ENCODE measurements around the gene UST.
"Not testable (repeated sequence)": the region's sequence is repeated elsewhere in the genome, so short reads cannot be mapped to it uniquely, and the experiment has no call there.

Gene UST

DNA sequence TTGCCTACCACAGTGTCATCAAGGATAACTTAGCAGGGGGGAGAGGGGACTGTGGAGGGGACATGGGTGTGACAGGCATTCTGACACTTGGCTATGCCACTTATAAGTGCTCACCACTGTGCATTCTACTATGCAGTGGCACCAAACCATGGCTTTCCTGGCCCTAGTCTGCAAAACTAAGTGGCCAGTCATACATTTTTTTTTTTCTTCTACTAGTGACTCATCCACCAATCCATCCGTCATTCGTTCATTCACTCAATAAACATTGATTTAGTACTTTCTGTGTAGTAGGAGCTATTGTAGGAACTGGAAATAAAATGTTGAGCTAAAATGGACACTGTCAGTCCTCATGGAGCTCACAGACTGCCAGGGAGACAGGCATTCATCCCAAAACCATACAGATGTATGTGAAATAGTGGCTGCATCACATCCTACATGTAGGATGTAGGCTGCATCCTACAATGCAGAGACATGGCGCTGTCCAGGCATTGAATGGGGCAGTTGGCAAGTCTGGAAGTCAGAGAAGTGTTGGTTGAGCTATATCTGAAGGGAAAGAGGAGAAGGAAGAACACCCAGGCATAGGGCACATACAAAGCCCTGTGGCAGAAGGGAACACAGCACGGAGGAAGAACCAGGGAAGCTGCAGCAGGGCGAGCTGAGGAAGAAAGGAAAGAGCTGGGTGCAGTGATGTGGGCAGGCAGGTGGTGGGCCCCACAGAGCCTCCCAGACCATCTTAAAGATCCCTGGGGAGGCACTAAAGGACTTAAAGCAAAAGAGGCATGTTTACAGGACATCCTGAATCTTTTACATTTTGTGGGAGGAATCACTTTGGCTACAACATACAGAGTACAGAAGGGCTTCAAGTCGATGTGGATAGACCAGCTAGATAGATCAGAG is 224.4 kb downstream of the UST start:
- FAIRE-seq (no peak), DNase-seq (ENCODE audit: low spot score) (no peak)

DNA sequence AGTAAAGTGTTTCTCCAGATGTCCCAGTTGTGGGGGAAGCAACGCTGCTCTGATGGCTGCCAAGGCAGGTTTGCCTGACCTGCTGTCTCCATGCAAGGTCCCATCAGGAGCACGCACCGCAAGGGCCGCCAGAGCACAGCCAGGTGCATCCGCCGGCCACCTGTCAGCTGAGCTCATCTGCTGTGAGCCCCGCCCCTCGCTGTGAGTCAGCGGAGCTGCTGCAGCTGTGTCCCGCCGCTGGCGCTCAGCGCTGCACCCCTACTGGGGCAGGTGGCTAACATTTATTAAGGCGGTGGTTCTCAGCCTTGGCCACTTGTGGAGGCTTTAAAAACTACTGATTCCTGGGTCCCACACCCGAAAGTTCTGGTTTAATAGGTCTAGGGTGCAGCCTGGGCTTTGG is 225.7 kb downstream of the UST start:
- FAIRE-seq (no peak), DNase-seq (ENCODE audit: low spot score) (peak; percentile 51)

DNA sequence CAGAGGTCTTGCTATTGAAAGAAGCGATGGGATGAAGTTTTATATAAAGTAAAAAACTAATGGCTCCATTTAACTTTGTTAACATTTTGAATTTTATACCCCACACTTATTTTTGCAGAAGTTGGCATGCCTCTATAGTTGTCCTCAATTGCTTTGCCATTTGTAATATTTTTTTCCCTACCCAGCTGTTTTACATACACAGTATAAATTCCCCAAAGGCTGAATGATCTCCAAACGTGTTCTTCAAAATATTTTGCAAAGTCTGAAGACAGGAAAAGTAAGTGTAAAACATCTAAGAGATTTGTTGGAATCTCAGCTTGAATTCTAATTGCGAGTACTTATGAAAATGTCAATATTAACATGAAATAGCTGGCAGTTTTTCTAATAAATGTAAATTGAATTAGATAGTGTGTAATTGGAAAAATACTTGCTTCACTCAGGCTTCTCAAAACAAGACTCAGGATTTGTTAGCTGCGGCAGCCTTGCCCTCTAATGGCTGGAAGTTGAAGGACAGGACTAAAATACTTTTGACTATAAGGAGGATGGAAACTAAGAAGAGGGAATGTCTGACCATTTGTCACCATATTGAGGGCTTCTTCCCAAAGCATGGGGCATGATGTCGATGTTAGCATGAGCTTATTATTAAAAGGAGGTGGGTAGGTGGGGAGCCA is 226.8 kb downstream of the UST start:
- peak; percentile 27 for DNase-seq (ENCODE audit: low spot score)

DNA sequence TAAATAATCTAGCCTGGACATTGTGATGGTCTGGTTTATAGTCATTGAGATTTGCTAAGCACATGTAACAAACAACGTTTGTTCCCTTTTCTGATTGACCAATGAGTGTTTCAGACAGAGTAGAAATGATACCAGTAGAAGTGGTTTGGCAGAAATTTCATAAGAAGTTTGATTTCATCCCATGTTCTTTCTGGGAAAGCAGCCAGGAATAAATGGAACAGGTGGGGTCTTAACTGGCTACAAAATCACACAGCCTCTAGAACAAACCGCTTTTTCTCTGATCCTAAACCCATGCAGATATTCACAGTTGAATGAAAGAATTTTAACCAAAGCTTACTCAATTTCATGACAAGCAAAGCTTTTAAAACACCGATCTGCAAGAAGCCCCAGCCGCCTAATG is 227.5 kb downstream of the UST start:
- FAIRE-seq (no peak), DNase-seq (ENCODE audit: low spot score) (no peak)

More for the DNA sequence above, 226.8 kb downstream of the UST start:
- no peak for FAIRE-seq

DNA sequence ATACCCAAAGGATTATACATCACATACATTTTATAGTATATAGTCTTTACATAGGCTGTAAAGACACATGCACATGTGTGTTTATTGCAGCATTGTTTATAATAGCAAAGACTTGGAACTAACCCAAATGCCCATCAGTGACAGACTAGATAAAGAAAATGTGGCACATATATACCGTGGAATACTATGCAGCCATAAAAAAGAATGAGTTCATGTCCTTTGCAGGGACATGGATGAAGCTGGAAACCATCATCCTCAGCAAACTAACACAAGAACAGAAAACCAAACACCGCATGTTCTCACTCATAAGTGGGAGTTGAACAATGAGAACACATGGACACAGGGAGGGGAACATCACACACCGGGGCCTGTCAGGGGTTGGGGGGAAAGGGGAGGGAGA is 231.5 kb downstream of the UST start:
- FAIRE-seq, result not testable (repeated sequence)

DNA sequence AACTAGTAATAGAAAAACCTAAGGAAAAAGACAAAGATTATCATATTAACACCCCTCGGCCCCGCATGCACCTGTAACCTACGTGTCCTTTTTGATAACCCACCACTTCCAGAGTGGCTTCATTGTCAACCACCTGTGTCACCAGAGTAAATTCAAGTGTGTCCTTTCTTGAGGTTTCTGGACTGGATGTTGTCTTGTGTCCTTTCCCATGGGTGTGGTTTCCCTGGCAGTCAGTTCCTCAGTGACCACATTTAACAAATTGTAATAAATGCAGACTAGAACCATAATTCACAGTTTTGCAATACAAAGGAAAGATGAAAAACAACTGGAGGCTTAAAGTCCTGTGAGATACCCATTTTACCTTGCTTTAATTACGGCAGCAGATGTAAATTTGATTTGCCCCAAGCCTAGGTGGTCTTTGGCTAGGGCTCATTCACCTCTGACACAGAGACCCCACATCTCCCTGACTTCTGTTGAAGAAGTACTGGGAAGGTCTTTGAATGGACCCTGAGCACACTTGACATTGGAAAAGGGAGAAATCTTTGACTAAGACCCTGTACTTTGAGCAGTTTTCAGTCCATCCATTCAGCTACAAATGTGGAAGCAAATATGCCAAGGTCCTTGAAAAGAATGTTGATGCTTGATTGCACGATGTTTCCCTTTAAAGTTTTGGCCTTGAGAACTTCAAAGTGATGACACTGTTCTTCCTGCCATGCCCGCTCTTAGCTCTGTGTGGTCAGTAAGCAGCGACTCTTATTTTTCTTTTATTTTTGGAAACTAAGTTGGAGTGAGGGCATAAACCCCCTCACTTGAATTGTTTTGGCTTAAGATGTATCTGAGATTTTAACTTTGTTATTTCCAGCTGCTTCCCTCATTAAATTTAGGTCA is 232.4 kb downstream of the UST start:
- DNase-seq (ENCODE audit: low spot score), result no peak
- no peak for FAIRE-seq

More for the DNA sequence above, 231.5 kb downstream of the UST start:
- not testable (repeated sequence) for DNase-seq (ENCODE audit: low spot score)

DNA sequence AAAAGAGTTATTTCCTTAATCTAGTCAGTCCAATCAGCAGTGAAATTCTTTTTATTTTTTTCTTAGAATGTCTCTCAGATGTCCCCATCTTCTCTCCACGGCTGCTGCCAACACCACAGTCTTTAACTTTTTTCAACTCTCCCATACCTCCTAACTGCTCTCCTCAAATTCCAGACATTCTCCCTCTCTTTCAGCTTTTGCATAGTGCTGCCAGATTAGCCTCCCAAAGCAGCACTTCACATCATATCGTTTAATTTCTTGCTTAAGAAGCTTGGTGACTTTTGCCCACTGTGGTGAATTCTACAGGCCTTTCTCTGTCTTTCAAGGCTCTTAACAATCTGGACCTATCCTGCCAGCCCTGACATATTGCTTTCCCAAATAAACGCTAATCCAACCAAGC is 233.4 kb downstream of the UST start:
- FAIRE-seq, result no peak
- no peak for DNase-seq (ENCODE audit: low spot score)

DNA sequence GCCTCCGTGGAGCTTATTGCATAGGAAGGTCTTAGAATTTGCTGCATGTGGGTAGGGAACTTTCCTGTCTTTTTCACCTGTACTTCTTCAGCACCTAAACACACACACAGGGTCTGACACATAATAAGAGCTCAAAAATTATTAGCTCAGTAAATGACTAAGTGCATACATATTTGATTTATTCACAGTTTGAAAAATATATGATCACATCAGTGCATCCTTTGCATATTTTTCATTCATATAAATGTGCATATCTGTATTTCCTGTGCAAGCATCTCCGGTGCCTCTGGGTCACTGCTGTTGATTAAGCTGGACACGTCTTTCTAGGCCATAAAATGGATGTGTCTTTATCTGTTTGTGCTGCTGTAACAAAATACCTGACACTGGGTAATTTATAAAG is 234.7 kb downstream of the UST start:
- FAIRE-seq (no peak), DNase-seq (ENCODE audit: low spot score) (no peak)

DNA sequence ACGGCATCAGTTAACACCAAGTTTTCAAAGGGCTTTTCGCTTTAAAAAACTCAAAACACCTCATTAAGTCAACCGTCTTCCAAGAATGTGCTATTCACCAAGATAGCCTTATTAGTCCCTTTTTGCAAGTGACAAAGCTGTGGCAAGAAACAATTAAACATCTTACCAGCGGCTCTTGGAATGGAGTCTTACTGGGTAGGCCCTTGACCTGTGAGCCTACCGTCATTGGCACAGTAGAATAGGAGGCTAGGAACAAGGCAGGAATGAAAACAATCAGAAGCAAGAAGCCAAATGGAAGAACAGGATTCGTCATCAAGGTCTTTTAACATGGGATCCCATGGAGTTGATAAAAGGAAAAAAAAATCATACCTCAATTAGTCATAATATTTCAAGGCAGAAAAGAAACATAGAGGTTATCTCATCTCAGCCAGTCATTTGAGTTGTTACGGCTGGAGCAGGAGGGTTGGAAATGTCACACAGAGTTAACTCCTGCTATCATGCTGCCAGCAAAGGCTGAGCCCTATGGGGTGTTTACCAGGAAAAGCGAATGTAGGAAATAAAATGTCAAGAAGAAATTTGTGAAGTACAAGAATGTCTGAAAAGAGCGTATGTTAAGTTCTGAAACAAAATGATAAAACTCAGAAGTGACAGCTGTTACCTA is 236.4 kb downstream of the UST start:
- DNase-seq (ENCODE audit: low spot score) (no peak), FAIRE-seq (no peak)

DNA sequence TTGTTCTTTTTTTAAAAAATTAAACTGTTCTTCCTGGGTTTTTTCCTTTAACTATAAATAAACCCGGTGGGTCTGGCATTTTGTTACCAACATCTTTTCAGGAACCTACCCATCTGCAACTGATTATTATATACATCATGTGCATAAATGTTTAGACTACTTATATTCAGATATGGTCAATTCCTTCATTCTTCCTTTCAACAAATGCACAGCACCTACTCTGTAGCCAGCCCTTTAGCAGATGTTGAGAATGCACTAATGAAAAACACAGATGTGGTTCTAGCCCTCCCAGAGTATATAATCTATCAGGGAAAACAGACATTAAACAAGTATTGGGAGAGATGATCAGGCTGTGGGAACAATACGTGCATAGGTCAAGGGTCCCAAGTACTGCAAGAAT is 237.1 kb downstream of the UST start:
- DNase-seq (ENCODE audit: low spot score) (no peak), FAIRE-seq (no peak)

DNA sequence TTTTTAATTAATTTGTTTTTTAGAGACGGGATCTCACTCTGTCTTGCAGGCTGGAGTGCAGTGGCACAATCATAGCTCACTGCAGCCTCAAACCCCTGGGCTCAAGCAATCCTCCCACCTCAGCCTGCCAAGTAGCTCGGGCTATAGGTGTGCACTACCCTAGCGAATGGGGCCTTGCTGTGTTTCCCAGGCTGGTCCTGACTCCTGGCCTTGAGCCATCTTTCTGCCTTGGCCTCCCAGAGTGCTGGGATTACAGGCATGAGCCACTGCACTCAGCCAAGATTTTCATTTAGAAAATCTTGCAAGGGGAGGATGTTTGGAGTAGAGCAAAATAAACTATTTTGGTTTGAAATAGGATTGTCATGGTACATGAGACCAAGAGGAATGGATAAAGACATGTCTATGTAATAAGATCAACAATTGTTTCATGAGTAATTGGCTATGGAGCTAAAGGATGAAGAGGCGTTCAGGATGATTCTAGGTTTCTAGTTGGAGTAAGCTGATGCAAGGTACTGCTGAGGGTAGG is 237.8 kb downstream of the UST start:
- FAIRE-seq, result no peak

DNA sequence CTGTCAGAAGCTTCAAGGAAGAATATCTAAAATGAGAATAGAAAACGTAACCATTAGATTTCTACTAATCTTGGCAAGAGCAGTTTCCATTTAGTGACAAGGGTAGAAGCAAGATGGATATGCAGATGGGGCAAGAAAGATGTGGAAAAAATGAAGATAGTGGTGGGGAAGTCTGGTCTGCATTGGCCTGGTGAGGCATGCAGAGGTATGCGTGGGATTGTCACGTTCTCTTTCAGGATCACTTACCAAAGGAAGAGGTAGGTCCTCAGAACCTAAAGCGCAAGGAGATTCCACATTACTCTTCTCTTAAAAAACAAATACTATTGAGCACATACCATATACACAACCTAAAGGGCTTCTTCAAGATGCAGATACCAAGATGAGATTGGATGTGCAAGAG is 238.7 kb downstream of the UST start:
- no peak for FAIRE-seq
- DNase-seq (ENCODE audit: low spot score), result no peak

More for the DNA sequence above, 237.8 kb downstream of the UST start:
- DNase-seq (ENCODE audit: low spot score), result no peak

DNA sequence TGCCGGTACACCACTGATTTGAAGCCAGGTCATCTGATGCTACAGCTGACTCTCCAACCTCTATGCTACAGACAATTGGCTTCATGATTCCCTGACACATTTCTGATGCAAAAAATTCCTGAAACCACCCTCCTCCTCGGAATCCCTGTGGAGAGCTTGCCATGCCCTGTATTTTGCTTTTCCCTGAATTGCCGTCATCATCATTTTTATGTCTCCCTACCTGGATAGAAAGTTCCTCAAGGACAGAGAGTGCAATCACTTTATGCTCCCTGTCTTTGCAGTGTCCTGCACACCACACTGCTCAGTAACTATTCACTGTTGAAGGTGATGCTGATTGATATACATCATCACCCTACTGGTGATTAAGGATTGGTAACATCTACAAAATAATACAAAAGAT is 239.8 kb downstream of the UST start:
- DNase-seq (ENCODE audit: low spot score) (no peak), FAIRE-seq (no peak)

DNA sequence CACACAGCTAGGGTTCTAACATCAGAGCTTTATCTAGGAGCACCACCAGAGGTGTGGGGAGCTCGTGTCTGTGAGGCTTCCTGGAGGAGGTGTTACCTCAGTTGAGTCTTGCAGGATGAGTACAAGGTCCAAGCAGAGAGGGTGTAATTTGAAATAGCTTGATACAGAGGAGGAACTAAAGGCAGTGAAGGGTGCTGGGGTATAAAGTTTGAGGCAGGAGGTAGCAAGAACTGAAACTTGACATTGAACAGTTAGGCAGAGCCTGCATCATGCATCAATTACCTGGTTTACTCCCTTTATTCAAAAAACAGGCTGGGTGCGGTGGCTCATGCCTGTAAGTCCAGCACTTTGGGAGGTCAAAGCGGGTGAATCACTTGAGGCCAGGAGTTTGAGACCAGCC is 241.2 kb downstream of the UST start:
- no peak for FAIRE-seq
- DNase-seq (ENCODE audit: low spot score), result no peak

DNA sequence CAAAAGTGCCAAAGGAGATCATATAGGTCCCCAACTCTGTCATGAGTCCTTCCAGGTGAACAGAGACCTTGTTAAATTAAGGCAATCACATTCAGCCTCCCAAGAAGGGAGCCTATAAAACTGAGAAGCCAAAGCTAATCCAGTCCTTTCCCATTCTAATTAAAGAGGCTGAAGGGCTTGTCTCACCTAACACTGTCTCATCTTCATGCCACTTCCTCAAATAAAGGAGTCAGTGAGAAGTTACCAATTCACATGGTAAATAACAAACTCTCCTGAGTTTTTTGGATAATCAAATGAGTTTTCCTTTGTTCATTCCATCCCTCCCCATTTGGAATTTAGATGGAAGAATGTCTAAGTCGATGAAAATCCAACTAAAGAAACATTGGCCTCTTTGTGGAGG is 242.8 kb downstream of the UST start:
- DNase-seq (ENCODE audit: low spot score), result no peak
- no peak for FAIRE-seq

DNA sequence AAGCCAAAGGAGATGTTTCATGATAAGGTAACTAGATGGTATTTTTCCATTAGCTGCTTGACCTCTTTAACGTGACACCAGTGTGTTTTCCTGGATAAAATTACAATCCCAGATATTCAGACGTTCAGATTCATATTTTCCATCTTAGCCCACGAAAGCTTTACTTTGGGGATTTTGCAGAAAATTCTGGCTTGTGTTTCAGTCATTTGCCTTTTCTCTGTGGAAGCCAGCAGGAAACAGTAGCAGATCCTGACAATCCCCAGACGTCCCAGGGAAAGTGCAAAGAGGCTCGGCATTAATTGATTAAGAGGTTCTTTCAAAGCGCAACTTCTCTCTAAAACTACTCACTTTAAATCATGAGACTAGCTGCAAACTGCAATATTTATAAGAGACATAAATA is 243.6 kb downstream of the UST start:
- FAIRE-seq (no peak), DNase-seq (ENCODE audit: low spot score) (no peak)

DNA sequence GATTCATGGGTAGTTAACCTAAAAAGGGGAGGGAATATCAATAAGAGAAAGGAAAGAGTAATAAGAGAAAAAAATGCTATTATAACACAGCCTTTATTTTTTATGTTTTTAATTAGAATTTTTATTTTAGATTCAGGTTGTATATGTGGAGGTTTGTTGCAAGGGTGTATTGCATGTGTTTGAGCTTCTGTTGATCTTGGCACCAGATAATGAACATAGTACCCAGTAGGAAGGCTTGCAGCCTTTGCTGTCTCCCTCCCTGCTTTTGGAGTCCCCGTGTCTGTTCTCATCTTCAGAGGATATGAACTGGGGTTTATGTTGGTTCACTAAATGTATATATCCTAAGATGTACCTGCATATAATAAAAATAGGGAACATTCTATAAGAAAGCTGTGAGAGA is 250.0 kb downstream of the UST start:
- no peak for FAIRE-seq
- DNase-seq (ENCODE audit: low spot score), result no peak

DNA sequence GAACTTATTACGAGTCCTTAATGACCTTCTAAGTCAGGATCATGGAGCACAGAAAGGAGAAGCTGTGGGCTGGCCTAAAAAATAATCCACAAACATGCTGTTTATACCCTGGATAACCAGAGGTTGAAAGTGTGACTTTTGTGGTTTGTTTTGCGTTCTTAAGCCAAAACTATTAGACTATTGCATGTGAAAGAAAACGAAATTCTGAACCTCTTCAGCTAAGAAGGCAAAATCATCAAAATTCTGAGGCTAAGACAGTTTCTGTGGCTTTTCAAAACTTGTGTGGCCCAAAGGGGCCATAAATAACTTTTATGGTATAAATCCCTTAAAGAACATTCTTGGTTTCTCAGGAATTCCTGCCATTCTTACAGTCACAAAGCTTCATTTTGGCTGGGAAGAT is 251.0 kb downstream of the UST start:
- no peak for FAIRE-seq
- peak; percentile 17 for DNase-seq (ENCODE audit: low spot score)

DNA sequence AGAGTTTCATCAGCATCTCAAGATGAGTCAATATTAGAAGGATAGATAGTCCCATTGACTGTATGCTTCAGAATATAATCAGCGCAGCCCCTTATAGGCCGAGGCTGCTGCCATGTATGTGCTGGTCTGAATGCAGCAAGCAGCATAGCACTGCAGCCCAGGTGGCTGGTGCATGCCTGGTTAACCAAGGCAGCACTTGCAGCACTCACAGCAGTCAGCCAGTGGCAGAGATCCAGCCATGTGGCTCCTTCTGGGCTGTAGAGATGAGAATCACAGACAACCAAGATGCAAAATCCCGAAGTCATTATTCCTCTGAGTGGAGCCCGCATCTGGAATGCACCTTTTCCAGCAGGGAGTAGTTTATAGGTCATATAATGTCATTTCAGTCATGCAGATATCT is 251.9 kb downstream of the UST start:
- no peak for FAIRE-seq
- DNase-seq (ENCODE audit: low spot score), result no peak

DNA sequence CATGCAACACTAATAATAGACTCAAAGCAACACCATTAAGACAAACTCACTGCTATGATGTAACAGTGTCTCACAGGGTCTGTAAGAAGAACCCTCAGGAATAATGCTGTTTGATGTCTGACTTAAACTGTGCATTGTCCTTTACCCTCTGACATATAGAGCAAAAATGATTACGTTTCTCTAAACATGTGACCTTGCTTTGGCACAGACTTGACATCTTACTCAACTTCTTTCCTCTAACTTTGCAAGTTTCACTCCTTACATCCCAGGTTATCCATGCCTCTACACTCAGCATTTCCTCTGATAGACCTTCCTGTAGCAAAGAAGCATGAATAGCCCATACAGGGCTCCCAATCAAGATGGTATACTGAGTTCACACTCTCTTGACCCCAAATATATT is 252.7 kb downstream of the UST start:
- DNase-seq (ENCODE audit: low spot score) (no peak), FAIRE-seq (no peak)

DNA sequence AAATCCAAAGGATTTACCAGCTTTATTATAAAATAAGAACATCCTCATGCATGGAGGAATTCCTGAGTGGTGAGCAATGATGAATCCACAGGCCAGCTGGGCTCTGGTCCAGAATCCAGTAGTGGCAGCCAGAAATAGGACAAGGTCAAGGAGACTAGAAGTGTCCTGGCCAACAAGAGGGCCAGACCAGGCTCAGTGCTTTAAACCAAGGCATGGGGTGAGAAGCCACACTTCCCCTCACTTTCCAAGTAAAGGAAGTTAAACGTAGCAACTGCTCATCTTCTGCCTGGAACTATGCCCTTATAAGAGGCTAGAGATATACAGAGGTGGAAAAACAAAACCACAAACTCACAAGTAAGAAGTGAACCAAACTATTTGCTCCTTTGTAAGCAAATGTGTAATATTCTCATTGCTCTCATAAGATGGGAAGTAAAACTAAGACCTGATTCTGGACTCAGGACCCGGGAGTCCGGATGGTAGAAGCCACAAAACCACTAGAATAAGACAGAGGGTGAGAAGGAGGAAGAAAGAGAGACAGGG is 253.2 kb downstream of the UST start:
- no peak for FAIRE-seq
- DNase-seq (ENCODE audit: low spot score), result peak; percentile 51

All from urothelium cell line (cell line).